Natural killer cell (primary cell): ENCODE results near the gene PSMB4. TPM values are rescaled to one million over a fixed set of nuclear protein-coding genes. Genes with fewer than 3 reads are reported as not detected.

ENCODE experiments used
- ATAC-seq, 3 donors: fragments of 150-1000 bp in 2 of 3; fragments of 200-7000 bp in 1 of 3; cut with Tn5 transposase; 1 replicate in 1 of 3; 2 replicates in 2 of 3; pipeline ENCODE4 v1.10.0; 2021; ENCODE audit warnings: mild to moderate bottlenecking in 2 of 3, moderate library complexity in 2 of 3
- DNase-seq, 2 donors: peaks; one replicate each; pipeline versions ENCODE4 v3.0.0 to v3.0.0-alpha.2; 2013 to 2021; ENCODE audit warnings: mixed read lengths in 1 of 2
- H3K27ac ChIP-seq: one replicate; pipeline ENCODE4 v1.5.1; 2013; ENCODE audit warnings: mild to moderate bottlenecking, low read length
- H3K27me3 ChIP-seq: one replicate; pipeline ENCODE4 v1.6.1; 2013; ENCODE audit warnings: low read length; ENCODE audit not compliant: control insufficient read depth, insufficient read depth
- H3K36me3 ChIP-seq: one replicate; pipeline ENCODE4 v1.6.1; 2013; ENCODE audit warnings: low read length; ENCODE audit not compliant: control insufficient read depth, insufficient read depth
- H3K4me1 ChIP-seq: one replicate; pipeline ENCODE4 v1.6.1; 2013; ENCODE audit warnings: low read length; ENCODE audit not compliant: control insufficient read depth, insufficient read depth
- H3K4me3 ChIP-seq: one replicate; pipeline ENCODE4 v1.5.1; 2013; ENCODE audit warnings: low read length
- H3K9me3 ChIP-seq: one replicate; pipeline ENCODE4 v1.6.1; 2013; ENCODE audit warnings: low read length; ENCODE audit not compliant: control insufficient read depth, insufficient read depth
- H3K27ac Mint-ChIP-seq, 2 donors: one replicate each; pipeline ENCODE4 v1.8.0; 2022; ENCODE audit warnings: mild to moderate bottlenecking in 2 of 2, mixed read lengths in 2 of 2, moderate library complexity in 1 of 2
- H3K27me3 Mint-ChIP-seq, 2 donors: one replicate each; pipeline ENCODE4 v1.8.0; 2022; ENCODE audit warnings: low read depth in 2 of 2, mixed read lengths in 2 of 2
- H3K36me3 Mint-ChIP-seq: one replicate; pipeline ENCODE4 v1.8.0; 2022; ENCODE audit warnings: mixed read lengths
- H3K4me1 Mint-ChIP-seq, 2 donors: one replicate each; pipeline ENCODE4 v1.8.0; 2022; ENCODE audit warnings: mixed read lengths in 2 of 2
- H3K4me3 Mint-ChIP-seq: one replicate; pipeline ENCODE4 v1.8.0; 2022; ENCODE audit warnings: mild to moderate bottlenecking, moderate library complexity, mixed read lengths
- H3K9me3 Mint-ChIP-seq, 2 donors: one replicate each; pipeline ENCODE4 v1.8.0; 2022; ENCODE audit warnings: mixed read lengths in 2 of 2
- CTCF ChIP-seq: fragments of 200-600 bp; IDR thresholded peaks from one replicate; pipeline ENCODE4 v1.8.0; 2022; ENCODE audit warnings: antibody characterized with exemption
- WGBS: methylation state at CpG from one replicate; pipeline ENCODE4 v1.1.7; 2013; ENCODE audit warnings: missing lambda C conversion rate; ENCODE audit not compliant: insufficient coverage; 5-methylcytosine and 5-hydroxymethylcytosine counted together
- intact Hi-C: fragments of 100-400 bp; cut with micrococcal nuclease; formaldehyde crosslinking; loops from one replicate; pipeline ENCODE4 v1.14.2; 2022
- total RNA-seq, 4 donors: library from RNA; stranded (reverse); fragments of 120-200 nt in 1 of 4; gene quantifications; one replicate each; pipeline versions ENCODE4 v1.2.3 to v1.2.4, GENCODE V29; 2013 to 2022

Gene PSMB4
- total RNA-seq, 3 donors from 2014 or later (not counting 1 experiment from before 2014, with no cell fraction given), result 291 to 313 (median 297) TPM

GRCh38 chr1:151369621-151370048, 29.7 kb upstream of the PSMB4 start:
- no peaks in the 10 kb centered on the region for H3K36me3 ChIP-seq
- no peaks in the 10 kb centered on the region for H3K9me3 ChIP-seq
- H3K27me3 ChIP-seq, result no peaks in the 10 kb centered on the region
- H3K4me3 ChIP-seq, result no peak overlapping the region
- H3K36me3 Mint-ChIP-seq, result no peaks in the 10 kb centered on the region
- H3K4me1 ChIP-seq, result peaks cover 9% of the 10 kb centered on the region
- no peaks in the 10 kb centered on the region for H3K9me3 Mint-ChIP-seq
- no peak overlapping the region for H3K4me3 Mint-ChIP-seq
- no peaks in the 10 kb centered on the region for H3K27me3 Mint-ChIP-seq
- no peak overlapping the region for H3K27ac ChIP-seq
- H3K27ac Mint-ChIP-seq, result no peak overlapping the region
- ATAC-seq, result no peak
- intact Hi-C loops, result no loop called here
- DNase-seq, result no peak
- 96% methylated on average over 15 of the region's 15 CpGs for WGBS
- H3K4me1 Mint-ChIP-seq, result no peaks in the 10 kb centered on the region
- TF ChIP-seq CTCF, result no peak

- DNase-seq, result no peak
- intact Hi-C loops, result no loop called here
- peaks cover 9% of the 10 kb centered on the region for H3K4me1 ChIP-seq
- no peaks in the 10 kb centered on the region for H3K9me3 ChIP-seq
- TF ChIP-seq CTCF, result no peak
- Mint-ChIP-seq H3K27me3 (no peaks in the 10 kb centered on the region), H3K4me3 (no peak overlapping the region), H3K27ac (no peak overlapping the region), H3K9me3 (no peaks in the 10 kb centered on the region), H3K4me1 (no peaks in the 10 kb centered on the region), H3K36me3 (no peaks in the 10 kb centered on the region)
- WGBS, result 71% methylated on average over 6 of the region's 6 CpGs
- no peaks in the 10 kb centered on the region for H3K36me3 ChIP-seq
- no peak for ATAC-seq
- no peak overlapping the region for H3K27ac ChIP-seq
- no peaks in the 10 kb centered on the region for H3K27me3 ChIP-seq
- no peak overlapping the region for H3K4me3 ChIP-seq
Observed at GRCh38 chr1:151370211-151370911, 29.0 kb upstream of the PSMB4 start.

GRCh38 chr1:151371370-151372057, 27.9 kb upstream of the PSMB4 start:
- no peak overlapping the region for H3K4me3 Mint-ChIP-seq
- no peak for TF ChIP-seq CTCF
- H3K27me3 ChIP-seq, result no peaks in the 10 kb centered on the region
- peaks cover 0 to 2% of the 10 kb centered on the region in 2 donors for H3K27me3 Mint-ChIP-seq
- intact Hi-C loops, result no loop called here
- DNase-seq, result no peak
- H3K27ac Mint-ChIP-seq, result no peak overlapping the region
- no peaks in the 10 kb centered on the region for H3K9me3 Mint-ChIP-seq
- H3K27ac ChIP-seq, result no peak overlapping the region
- no peak for ATAC-seq
- H3K4me3 ChIP-seq, result no peak overlapping the region
- peaks cover 9% of the 10 kb centered on the region for H3K4me1 ChIP-seq
- H3K36me3 Mint-ChIP-seq, result no peaks in the 10 kb centered on the region
- 75% methylated on average over 8 of the region's 9 CpGs for WGBS
- no peaks in the 10 kb centered on the region for H3K9me3 ChIP-seq
- no peaks in the 10 kb centered on the region for H3K4me1 Mint-ChIP-seq
- no peaks in the 10 kb centered on the region for H3K36me3 ChIP-seq
